ENCODE data around the gene CYGB. TPM values are rescaled to one million over a fixed set of nuclear protein-coding genes. Genes with fewer than 3 reads are reported as not detected.
A peak's percentile ranks its signal among the peaks of the same experiment; 100 is the strongest.
"Not testable (repeated sequence)": the region's sequence is repeated elsewhere in the genome, so short reads cannot be mapped to it uniquely, and the experiment has no call there.

The CYGB gene
- total RNA-seq, 1 donor from 2014 or later, result 34.3 TPM

GRCh38 chr17:76561799-76562268 is 24.3 kb upstream of the CYGB start:
- DNase-seq (no peak), ATAC-seq (no peak)
- Histone ChIP-seq H3K9me3 (no peaks in the 10 kb centered on the region), H3K4me3 (no peak overlapping the region), H3K27ac (peak overlapping the region; percentile 68), H3K4me1 (peaks cover 48% of the 10 kb centered on the region), H3K27me3 (no peaks in the 10 kb centered on the region), H3K36me3 (peaks cover 32% of the 10 kb centered on the region)
- intact Hi-C loops (cut with DNase I), result no loop called here
- no peak for TF ChIP-seq CTCF (IDR thresholded peaks at IDR 0.05)

- peak overlapping the region; percentile 26 for H3K4me3 ChIP-seq
- H3K36me3 ChIP-seq, result peaks cover 27% of the 10 kb centered on the region
- no peaks in the 10 kb centered on the region for H3K9me3 ChIP-seq
- no peak for TF ChIP-seq CTCF (IDR thresholded peaks at IDR 0.05)
- intact Hi-C loops (cut with DNase I), result no loop called here
- peak overlapping the region; percentile 68 for H3K27ac ChIP-seq
- ATAC-seq (no peak), DNase-seq (no peak)
- no peaks in the 10 kb centered on the region for H3K27me3 ChIP-seq
- H3K4me1 ChIP-seq, result peaks cover 49% of the 10 kb centered on the region
Measured at GRCh38 chr17:76561332-76561731, 23.8 kb upstream of the CYGB start.

- Histone ChIP-seq H3K9me3 (no peaks in the 10 kb centered on the region), H3K4me3 (peak overlapping the region; percentile 26), H3K4me1 (peaks cover 49% of the 10 kb centered on the region), H3K27me3 (no peaks in the 10 kb centered on the region), H3K27ac (peak overlapping the region; percentile 68), H3K36me3 (peaks cover 23% of the 10 kb centered on the region)
- ATAC-seq (no peak), DNase-seq (no peak)
- intact Hi-C loops (cut with DNase I), result no loop called here
- TF ChIP-seq CTCF (IDR thresholded peaks at IDR 0.05), result no peak
Measured at GRCh38 chr17:76560877-76561221, 23.3 kb upstream of the CYGB start.

- Histone ChIP-seq H3K36me3 (peaks cover 17% of the 10 kb centered on the region), H3K9me3 (no peaks in the 10 kb centered on the region), H3K27ac (peak overlapping the region; percentile 68), H3K4me3 (no peak overlapping the region), H3K4me1 (peaks cover 49% of the 10 kb centered on the region), H3K27me3 (no peaks in the 10 kb centered on the region)
- ATAC-seq (no peak), DNase-seq (no peak)
- intact Hi-C loops (cut with DNase I), result no loop called here
- TF ChIP-seq CTCF (IDR thresholded peaks at IDR 0.05), result no peak
Measured at GRCh38 chr17:76560036-76560876, 22.7 kb upstream of the CYGB start.

GRCh38 chr17:76559460-76559859 is 22.0 kb upstream of the CYGB start:
- intact Hi-C loops (cut with DNase I); H3K27ac ChIP-seq; ATAC-seq; DNase-seq; H3K27me3 ChIP-seq; H3K9me3 ChIP-seq: not testable (repeated sequence)
- peaks cover 12% of the 10 kb centered on the region for H3K36me3 ChIP-seq
- peak overlapping the region; percentile 99 for H3K4me3 ChIP-seq
- H3K4me1 ChIP-seq, result peaks cover 49% of the 10 kb centered on the region

GRCh38 chr17:76558198-76559095 is 20.9 kb upstream of the CYGB start:
- Histone ChIP-seq H3K36me3 (peaks cover 11% of the 10 kb centered on the region), H3K4me3 (peak overlapping the region; percentile 99), H3K4me1 (peaks cover 52% of the 10 kb centered on the region), H3K27me3 (no peaks in the 10 kb centered on the region), H3K27ac (peak overlapping the region; percentile 93), H3K9me3 (no peaks in the 10 kb centered on the region)
- DNase-seq, result no peak
- peak; percentile 47 for TF ChIP-seq CTCF (IDR thresholded peaks at IDR 0.05)
- intact Hi-C loops (cut with DNase I), result no loop called here
- no peak for ATAC-seq

Data from upper lobe of right lung (tissue), 1 donor.